Inferior parietal cortex (tissue), 1 donor: Measurements from ENCODE around the gene GREM2.

ENCODE experiments used
- DNase-seq: peaks from one replicate; pipeline ENCODE4 v3.0.0-alpha.2; 2016; ENCODE audit errors: extremely low spot score

Gene GREM2

DNA sequence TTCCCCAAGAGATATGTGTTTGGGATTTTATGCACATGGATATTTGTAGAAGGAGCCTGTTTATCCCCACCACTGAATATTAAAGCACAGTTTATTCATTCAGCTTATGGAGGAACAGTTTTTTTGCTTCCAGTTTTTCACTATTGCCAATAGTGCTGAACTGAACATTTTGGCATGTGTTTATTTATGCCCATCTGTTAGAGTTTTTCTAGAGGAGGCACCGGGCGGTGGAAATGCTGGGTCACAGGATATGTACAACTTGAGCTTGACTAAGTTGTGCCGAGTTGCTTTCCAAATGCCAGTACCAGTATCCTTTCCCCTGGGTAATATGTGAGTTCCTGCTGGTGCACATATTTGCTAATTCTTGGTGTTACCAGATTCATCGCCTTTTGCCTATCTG is 111.3 kb downstream of the GREM2 start:
- no peak for DNase-seq

GRCh38 chr1:240499012-240499411 is 112.9 kb downstream of the GREM2 start:
- no peak for DNase-seq

GRCh38 chr1:240498335-240498734 is 113.6 kb downstream of the GREM2 start:
- no peak for DNase-seq

DNA sequence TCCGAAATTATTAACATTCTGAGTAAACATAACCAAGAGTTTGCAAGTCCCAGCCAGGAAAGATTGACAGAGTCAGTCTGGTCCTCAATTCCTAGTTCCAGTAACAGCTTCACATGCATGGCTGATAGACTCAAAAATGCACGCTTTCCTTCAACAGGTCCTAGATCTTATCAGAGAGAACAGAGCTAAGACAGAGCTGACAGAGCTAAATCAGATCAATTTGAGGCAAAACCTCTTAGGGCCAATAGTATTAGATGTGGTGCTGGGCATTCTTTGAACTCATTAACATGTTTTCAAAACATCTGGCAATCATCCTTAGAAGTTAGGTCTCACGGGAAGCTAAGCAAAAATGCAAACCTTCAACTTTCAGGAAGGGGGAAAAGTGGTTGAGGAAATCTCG is 114.0 kb downstream of the GREM2 start:
- no peak for DNase-seq

GRCh38 chr1:240496941-240497340 is 115.0 kb downstream of the GREM2 start:
- no peak for DNase-seq

GRCh38 chr1:240496356-240496755 is 115.6 kb downstream of the GREM2 start:
- no peak for DNase-seq

DNA sequence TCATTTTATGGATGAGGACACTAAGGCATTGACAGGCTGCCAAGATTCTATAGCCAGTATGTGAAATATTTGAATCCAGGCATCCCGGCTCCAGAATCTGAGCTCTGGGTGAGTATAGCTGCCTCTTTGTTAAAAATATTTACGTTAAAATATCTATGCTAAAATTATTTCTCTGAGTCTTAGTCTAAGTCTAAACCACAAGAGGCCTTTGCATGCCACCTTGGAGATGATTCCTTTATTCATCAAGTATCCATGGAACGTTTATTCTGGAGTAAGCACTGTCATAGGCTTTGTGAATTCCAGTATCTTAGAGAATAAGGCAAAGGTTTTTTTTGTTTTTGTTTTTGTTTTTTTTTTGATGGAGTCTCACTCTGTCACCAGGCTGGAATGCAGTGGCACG is 116.4 kb downstream of the GREM2 start:
- no peak for DNase-seq

DNA sequence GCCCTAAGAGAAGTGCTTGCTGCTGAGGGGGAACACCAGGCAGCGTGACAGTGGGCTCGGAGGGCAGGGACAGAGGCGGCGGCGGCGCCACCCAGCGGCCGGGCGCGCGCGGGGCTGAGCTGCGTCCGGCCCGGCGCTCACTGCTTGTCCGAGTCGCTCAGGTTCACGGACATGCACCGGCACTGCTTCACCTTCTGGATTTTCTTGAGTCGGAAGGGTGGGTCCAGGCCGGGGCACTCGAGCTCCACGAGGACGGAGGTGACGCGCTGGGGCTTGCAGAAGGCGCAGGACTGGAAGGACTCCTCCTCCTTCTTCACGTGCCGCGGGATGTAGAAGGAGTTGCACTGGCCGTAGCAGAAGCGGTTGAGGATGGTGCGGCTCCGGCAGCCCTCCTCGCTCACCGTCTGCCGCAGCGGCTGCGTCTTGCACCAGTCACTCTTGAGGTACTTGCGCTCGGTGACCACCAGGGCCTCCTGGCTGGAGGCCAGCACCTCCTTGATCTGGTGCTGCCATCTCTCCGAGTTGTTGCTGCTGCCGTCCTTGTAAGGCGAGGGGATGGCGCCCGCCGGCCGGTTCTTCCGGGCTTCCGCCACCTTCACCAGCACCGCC is 119.0 kb downstream of the GREM2 start:
- DNase-seq: no peak

DNA sequence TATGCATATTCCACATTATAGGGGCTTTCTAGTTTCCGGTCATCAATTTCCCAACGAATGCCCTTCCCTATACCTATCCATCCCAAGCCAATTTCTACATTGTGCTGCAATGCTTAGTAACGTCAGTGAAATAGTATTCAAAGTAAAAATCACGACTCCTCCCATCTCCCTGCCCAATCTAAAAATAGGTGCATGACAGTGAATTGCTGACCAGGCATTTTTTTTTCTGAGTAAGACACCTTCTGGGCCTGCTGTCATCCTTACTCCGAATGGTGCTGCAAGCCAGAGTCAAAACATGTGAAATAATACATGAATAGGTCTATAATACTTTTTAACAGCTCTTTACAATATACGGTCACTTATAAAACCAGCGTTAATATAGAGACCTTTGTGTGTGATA is 120.2 kb downstream of the GREM2 start:
- no peak for DNase-seq

GRCh38 chr1:240491156-240491555 is 120.8 kb downstream of the GREM2 start:
- no peak for DNase-seq

GRCh38 chr1:240487493-240487892 is 124.5 kb downstream of the GREM2 start:
- DNase-seq: no peak

GRCh38 chr1:240486611-240487010 is 125.3 kb downstream of the GREM2 start:
- no peak for DNase-seq

- DNase-seq: no peak
Observed at GRCh38 chr1:240484804-240485443, 127.0 kb downstream of the GREM2 start.

GRCh38 chr1:240478536-240478935 is 133.4 kb downstream of the GREM2 start:
- DNase-seq: no peak

DNA sequence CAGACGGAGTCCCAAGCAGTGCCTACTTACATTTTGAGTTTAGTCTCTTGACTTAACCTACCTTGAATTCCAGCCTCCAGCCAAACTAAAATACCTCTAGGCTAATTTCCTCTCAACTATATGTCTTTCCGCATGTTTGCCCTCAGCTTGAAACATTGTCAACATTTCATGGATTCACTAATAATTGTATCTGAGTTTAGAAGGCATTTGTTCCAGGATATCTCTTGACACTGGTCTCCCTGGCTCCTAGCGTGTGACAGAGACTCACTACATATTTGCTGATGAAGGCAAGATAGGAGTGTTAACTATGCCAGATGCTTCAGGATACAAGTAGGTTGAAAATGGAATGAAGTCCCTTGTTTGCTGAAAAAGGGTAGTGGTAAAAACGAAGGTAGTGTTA is 136.1 kb downstream of the GREM2 start:
- DNase-seq: no peak

GRCh38 chr1:240474133-240474614 is 137.8 kb downstream of the GREM2 start:
- no peak for DNase-seq

DNA sequence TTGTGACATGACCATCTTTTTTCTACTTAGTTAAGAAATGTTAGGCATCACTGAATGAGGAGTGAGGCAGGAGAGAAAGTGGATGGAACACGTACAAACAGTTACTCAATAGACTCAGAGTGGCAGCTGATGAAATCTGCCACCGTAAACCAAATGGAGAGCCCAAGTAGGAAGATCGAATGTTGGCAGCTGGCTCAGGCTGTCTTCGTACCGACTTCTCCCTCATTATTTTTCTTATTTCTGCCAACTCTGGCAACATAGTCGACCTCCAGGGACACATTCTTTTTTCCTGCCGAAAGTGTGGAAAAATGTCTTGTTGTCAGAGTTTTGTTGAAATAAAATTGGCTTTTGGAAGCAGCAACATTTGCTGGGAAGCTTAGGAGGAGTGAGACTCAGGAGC is 143.3 kb downstream of the GREM2 start:
- DNase-seq: no peak

DNA sequence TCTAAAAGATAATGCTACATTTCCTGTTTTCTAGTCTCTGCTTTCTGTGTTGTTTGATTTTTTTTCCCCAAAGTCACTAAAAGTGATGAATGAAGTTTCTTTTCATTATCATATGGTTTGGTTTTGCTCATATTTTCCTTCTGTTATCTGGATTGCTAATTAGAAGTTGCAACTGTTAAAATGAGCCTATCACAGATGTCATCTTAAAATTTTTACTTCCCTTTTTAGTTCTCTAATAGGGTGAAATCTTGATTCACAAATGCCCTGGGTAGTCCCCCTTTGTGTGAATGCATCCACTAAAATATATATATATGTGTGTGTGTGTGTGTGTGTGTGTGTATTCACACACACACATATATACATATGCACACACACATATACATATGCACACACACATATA is 144.1 kb downstream of the GREM2 start:
- no peak for DNase-seq

DNA sequence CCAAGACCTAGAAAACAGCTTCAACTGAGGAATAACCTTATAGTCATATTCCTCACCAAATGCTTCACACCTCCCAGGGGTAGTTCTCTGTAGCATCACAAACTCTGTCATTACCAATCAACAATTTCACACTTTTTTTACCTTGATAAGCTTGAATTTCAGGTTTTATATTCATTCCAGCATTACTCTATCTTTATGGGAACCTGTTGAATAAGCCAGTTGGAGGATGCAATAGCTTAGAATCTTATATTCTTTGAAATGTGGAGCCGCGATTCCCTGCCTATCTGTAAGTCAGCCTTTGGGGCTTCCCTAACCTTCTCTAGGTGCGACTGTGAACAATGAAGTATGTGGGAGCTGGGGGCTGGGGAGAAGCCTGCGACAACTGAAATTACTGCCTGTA is 145.4 kb downstream of the GREM2 start:
- DNase-seq: no peak

GRCh38 chr1:240465531-240465940 is 146.4 kb downstream of the GREM2 start:
- DNase-seq: no peak

GRCh38 chr1:240464099-240464498 is 147.9 kb downstream of the GREM2 start:
- no peak for DNase-seq

GRCh38 chr1:240462766-240463395 is 149.1 kb downstream of the GREM2 start:
- no peak for DNase-seq

- no peak for DNase-seq
Observed at GRCh38 chr1:240462277-240462676, 149.7 kb downstream of the GREM2 start.
